Astrocyte (in vitro differentiated cells and primary cell): Measurements from ENCODE around the gene COPZ1.

ENCODE experiments used
- EZH2 ChIP-seq: IDR thresholded peaks from 2 replicates; pipeline ENCODE4 v1.6.1; 2012; ENCODE audit warnings: mild to moderate bottlenecking, low read length, inconsistent platforms; ENCODE audit not compliant: insufficient read depth
- TF ChIP-seq, protein P1 (sequence below): IDR thresholded peaks from 2 replicates; pipeline ENCODE4 v1.5.1; 2011; ENCODE audit warnings: low read depth, mild to moderate bottlenecking, inconsistent platforms, low read length, moderate library complexity; ENCODE audit not compliant: insufficient read depth

DNA sequence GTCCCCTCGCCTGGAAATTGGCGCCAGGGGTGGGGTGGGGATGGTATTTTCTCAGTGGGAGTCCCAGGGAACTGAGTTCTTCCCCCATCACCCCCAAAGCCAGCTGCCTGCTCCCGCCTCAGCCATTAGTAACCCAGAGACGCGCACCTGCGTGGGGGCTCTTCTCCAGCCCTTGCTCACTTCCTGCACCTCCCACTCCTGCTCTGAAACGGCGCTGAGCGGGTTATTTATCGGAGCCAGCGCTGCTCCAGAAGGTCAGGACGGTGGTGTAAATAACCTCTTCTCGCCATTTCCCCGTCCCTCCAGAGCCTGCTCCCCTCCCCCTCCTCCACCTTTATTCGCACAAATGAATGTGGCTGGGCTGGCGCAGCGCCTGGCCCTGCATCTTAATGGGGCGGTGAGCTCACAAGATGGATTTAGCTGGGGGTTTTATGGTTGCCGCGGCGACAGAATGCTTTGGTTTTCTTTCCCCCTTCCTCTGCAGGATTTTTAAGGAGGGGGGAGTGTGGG lies 27.1 kb downstream of the COPZ1 start:
- TF ChIP-seq, protein P1, sequence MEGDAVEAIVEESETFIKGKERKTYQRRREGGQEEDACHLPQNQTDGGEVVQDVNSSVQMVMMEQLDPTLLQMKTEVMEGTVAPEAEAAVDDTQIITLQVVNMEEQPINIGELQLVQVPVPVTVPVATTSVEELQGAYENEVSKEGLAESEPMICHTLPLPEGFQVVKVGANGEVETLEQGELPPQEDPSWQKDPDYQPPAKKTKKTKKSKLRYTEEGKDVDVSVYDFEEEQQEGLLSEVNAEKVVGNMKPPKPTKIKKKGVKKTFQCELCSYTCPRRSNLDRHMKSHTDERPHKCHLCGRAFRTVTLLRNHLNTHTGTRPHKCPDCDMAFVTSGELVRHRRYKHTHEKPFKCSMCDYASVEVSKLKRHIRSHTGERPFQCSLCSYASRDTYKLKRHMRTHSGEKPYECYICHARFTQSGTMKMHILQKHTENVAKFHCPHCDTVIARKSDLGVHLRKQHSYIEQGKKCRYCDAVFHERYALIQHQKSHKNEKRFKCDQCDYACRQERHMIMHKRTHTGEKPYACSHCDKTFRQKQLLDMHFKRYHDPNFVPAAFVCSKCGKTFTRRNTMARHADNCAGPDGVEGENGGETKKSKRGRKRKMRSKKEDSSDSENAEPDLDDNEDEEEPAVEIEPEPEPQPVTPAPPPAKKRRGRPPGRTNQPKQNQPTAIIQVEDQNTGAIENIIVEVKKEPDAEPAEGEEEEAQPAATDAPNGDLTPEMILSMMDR: no peak
- TF ChIP-seq EZH2: no peak
